Activated T-helper 1 cell treated with Interleukin-2 at 50 U/mL for 16 hours (primary cell): Measurements from ENCODE around the gene NPLOC4.

Experiments
- DNase-seq: peaks from one replicate; pipeline ENCODE4 v3.0.0-alpha.2; 2020; ENCODE audit warnings: low read depth

NPLOC4 gene

GRCh38 chr17:81583589-81584342, 53.1 kb downstream of the NPLOC4 start:
- no peak for DNase-seq

GRCh38 chr17:81582749-81583148, 54.2 kb downstream of the NPLOC4 start:
- no peak for DNase-seq

DNA sequence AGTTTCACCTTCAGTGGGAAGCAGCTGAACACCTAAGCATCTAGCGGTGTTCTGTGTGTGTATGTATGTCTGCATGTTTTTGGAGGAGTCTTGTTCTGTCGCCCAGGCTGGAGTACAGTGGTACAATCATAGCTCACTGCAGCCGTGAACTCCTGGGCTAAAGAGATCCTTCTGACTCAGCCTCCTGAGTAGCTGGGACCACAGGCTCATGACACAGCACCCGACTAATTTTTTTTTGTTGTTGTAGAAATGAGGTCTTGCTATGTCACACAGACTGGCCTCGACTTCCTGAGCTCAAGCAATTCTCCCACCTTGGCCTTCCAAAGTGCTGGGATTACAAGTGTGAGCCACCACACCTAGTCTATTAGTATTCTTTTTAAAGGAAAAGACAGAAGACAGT, 54.6 kb downstream of the NPLOC4 start:
- no peak for DNase-seq

- DNase-seq: no peak
Observed at GRCh38 chr17:81581758-81582157, 55.2 kb downstream of the NPLOC4 start.

DNA sequence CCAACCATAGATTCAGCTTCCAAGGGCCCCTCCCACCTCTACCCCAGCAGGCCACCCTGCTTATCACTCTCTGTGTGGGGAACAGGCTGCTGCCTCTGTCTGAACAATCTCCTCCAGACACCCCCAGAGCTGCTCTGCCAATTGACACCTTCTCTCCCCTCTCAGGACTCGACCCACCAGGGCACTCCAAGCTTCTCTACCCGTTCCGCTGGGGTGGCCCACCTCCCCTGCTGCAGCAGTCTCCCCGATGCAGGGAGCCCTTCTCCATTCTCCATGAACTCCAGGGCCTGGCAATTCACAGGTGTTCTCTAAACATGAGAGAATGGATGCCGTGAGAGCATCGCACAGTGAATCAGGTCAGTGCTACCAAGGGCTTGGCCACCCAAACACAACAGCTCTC, 56.4 kb downstream of the NPLOC4 start:
- DNase-seq: no peak

GRCh38 chr17:81579821-81580321, 57.0 kb downstream of the NPLOC4 start:
- no peak for DNase-seq

GRCh38 chr17:81579298-81579697, 57.6 kb downstream of the NPLOC4 start:
- no peak for DNase-seq

GRCh38 chr17:81578561-81579225, 58.2 kb downstream of the NPLOC4 start:
- DNase-seq: no peak

DNA sequence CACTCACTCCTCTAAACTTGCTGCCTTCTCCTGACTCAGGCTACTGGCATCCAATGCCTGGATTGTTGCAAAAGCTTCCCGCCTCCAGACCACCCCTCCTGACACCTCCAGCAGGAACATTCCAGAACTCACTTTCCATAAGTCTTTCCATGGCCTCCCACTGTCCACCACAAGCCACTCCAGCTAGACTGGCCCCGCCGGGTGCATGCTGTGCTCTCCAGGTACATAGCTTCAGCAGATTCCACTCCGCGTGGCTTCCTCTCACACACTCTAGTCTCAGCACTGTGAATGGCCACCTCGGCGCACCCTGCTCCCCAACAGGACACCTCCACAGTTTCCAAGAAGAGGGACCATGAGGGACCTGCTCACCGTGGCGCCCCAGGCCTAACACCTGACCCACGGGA, 58.9 kb downstream of the NPLOC4 start:
- no peak for DNase-seq

DNA sequence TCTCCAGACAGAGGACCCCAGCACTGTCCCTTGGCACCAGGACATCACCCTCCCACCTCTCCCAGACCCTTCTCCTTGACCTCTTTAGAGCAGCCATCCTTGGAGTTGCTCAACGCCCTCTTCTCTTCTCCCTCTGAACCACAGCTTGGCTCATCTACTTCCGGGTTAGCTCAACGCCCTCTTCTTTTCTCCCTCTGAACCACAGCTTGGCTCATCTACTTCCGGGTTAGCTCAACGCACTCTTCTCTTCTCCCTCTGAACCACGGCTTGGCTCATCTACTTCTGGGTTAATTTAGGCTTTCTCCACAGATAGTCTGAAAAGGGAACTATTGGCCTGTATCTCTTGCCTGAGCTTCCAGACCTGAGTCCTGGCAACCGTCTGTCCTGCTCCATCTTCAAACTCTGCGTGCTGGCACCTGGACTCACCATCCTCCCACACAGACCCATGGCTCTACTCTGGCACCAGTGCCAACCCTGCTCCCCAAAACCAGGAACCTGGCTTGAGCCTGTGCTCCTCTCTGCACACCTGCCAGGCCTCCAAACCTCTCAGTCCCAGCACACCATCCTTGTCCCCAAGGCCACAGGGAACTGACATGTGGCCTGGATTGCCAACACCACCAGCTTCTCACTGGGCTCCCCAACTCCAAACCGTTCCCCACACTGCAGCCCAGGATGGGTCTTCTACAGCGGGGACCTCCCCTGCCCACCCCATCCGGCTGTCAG, 59.5 kb downstream of the NPLOC4 start:
- DNase-seq: no peak

DNA sequence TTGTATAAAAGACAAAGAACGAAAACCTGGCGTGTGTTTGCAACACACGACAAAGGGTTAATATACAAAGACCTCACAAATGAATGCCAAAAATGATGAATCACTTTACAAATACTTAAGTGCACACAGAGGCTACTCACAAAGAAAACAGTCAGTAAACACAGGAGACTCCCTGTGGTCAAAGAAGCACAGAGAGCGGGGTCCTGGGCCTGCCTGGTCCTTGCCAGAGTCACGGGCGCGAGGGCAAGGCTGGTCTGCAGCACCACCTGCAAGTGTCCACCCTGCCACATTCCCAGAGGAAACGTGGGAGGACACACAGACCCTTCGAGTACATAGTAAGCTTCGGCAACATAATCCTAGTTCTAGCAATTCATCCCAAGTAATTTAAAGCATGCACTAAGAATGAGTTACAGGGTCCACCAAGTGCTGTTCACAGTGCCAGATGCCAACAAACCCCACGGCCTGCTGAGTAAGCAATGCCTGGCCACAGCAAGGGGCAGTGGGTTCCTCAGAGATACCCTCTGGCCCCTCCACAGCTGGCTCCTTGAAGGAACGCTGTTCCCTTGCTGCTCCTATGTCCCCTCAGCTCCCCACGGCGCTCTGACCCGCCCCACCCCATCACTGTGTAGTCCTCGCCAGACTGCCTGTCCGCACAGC, 60.2 kb downstream of the NPLOC4 start:
- DNase-seq: no peak

DNA sequence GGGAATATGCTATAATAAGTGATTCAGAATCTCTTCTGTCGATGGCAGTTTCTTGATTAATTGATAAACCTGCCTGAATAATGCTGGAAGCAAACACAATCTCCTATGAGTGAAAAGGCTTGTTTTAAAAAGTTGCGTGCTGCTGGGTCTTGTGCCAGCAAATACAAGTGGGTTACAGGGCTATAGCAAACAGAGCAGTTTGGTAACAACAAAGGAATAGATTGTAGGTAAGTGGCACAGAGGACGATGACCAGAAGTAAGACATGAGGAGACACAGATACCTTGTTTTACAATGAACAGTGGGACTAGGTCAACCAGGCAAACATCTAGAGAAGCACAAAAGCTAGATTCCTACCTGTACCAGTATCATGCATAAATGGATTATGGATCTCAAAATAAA, 61.1 kb downstream of the NPLOC4 start:
- DNase-seq: no peak

GRCh38 chr17:81574643-81574956, 62.3 kb downstream of the NPLOC4 start:
- DNase-seq: no peak

GRCh38 chr17:81573794-81574642, 62.9 kb downstream of the NPLOC4 start:
- DNase-seq: no peak

DNA sequence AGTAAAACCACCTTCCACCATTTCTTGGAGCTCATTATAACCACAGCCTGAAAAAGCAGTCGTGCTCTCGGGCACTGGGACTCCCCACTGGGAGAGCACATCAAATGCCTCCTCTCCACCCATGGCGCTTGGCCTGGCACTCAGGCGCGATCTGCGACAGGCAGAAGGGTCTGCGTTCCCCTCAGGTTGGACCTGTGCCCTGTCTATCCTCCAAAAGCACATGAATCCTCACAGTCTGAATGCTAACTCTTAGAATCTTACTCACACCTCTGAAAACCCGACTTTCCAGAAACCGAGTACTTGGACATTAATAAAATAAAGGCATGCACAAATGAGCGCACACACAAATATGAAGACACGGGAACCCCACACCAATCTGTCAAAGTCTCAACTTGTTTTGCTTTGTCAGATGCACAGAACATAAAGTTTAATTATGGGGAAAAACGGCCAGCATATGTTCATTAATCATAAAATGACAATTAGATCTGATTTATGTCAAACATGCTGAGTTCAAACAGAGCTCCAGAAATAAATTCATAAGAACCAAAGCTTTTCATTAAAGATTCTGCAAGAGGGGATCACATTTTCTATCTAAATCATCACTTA, 64.2 kb downstream of the NPLOC4 start:
- no peak for DNase-seq

DNA sequence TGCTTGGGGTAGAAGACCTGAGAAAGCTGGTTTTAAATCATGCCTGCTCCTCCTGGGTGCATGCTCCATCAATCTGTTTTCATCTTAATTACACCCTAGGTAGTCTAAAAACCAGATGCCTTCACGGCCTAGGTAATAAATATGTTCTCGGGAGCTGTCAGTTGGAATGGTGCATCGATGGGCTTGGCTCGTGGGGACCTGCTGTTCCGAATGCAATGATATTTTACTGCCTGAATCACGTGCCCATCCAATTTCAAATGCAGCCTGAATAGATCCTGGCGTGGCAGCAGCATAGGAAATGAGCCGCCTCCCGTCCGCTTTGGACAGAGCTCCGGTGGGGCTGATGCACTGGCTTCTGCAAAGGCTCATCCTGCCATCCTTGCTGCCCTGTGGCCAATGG, 65.9 kb downstream of the NPLOC4 start:
- DNase-seq: no peak

GRCh38 chr17:81569986-81570514, 66.9 kb downstream of the NPLOC4 start:
- no peak for DNase-seq

GRCh38 chr17:81568416-81568815, 68.5 kb downstream of the NPLOC4 start:
- no peak for DNase-seq

DNA sequence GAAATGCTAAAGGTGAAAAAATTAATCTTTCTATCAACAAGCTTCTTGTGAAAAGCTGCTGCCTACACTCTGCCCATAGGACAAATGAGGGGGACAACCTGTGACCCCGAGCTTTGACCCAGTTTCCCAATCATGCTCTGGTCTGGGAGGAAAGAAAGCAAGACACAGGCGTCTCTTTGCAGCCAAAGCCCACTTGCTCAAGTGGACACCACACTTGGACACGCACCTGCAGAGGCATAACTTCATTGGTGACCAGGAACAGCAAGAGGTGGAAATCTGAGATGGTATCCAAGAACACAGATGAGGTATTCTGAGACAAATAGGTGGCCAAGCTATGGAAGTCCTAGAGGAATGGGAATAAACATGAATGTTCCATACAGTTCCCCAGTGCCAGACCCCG, 69.7 kb downstream of the NPLOC4 start:
- DNase-seq: no peak

- DNase-seq: no peak
Observed at GRCh38 chr17:81566461-81567126, 70.3 kb downstream of the NPLOC4 start.
